ENCODE measurements around the gene ZNF541.

GRCh38 chr19:47542030-47542475, 30.9 kb downstream of the ZNF541 start:
- TF ChIP-seq POLR2A (IDR thresholded peaks at IDR 0.05; ENCODE audit: low read depth, low read length) (no peak), CTCF (IDR thresholded peaks at IDR 0.05 in 2 of 3, conservative IDR thresholded peaks at IDR 0.05 in 1 of 3; ENCODE audit: control insufficient read depth in 2 of 3, extremely low read depth in 1 of 3, insufficient read depth in 1 of 3, low read depth in 3 of 3, low read length in 3 of 3) (no peak), CREB1 (IDR thresholded peaks at IDR 0.05; ENCODE audit: low read depth) (no peak), MYC (IDR thresholded peaks at IDR 0.05; ENCODE audit: insufficient read depth, insufficient read length, insufficient replicate concordance, low read length, severe bottlenecking) (no peak), POLR2AphosphoS5 (IDR thresholded peaks at IDR 0.05; ENCODE audit: low read length) (no peak), NR2C2 (IDR thresholded peaks at IDR 0.05; ENCODE audit: borderline replicate concordance, control insufficient read depth, insufficient read length, low read depth) (no peak), YY1 (IDR thresholded peaks at IDR 0.05; ENCODE audit: low read depth, low read length) (no peak), BMI1 (IDR thresholded peaks at IDR 0.05; ENCODE audit: borderline replicate concordance) (no peak), BCLAF1 (IDR thresholded peaks at IDR 0.05) (no peak)
